NOMO-1 treated with DMSO at 0.1 percent for 48 hours (cell line): ENCODE data around the gene YTHDF2.
"Not testable (repeated sequence)": the region's sequence is repeated elsewhere in the genome, so short reads cannot be mapped to it uniquely, and the experiment has no call there.

Experiments
- DNase-seq: peaks from one replicate; lab custom pipeline; 2025; ENCODE audit not compliant: unreplicated experiment; lab: John Stamatoyannopoulos, UW

Gene YTHDF2

DNA sequence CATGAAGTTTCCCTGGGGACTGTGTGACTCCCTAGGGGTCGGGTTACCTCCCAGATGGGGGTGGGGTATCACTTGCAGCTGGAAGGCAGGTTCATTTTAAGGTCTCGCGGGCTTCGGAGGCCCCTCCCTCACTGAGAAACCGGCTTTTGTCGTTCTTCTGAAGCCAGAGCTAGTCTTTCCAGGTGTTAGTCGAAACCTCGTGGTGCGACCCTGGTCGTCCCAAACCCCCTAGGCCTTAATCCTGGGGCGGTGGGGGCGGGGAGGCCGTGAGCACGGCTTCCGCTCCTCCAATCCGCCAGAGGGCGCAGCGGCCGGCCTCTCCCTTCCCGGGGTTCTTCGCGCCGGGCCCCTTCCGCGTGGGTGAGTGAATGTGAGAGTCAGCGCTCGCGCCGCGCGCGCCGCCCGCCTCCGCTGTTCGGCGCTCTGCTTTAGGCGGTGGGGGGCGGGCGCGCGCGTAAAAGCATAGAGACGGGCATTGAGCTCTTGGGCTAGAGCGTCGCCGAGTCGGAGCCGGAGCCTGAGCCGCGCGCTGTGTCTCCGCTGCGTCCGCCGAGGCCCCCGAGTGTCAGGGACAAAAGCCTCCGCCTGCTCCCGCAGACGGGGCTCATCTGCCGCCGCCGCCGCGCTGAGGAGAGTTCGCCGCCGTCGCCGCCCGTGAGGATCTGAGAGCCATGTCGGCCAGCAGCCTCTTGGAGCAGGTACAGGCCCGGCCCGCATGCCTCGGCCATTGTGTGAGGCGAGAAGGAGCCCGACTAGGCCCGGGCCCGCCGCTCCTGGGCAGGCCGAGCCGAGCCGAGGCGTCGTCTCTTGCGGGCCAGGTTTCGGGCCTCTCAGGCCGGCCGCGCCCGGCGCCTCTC lies at the start of gene YTHDF2:
Gene YTHDF2, plus strand, starts transcription at position 491 of the 857 bp plus-strand sequence. Its CDS starts 181 bp downstream, at position 672.
- peak; percentile 96 for DNase-seq

DNA sequence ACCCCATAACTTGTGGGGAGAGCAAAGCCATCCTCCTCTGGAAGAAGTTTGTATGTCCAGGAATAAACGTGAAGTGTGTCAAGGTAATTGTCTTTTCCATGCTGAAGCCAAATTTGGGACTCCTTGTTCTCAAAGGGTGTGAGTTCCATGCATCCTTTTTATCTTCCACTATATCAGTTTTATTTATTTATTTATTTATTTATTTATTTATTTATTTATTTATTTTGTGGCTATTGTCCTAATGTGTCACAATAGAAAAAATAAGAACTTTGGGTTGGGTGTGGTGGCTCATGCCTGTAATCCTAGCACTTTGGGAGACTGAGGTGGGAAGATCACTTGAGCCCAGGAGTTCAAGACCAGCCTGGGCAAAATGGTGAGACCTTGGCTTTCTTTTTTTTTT lies 45.1 kb upstream of the YTHDF2 start:
- DNase-seq, result not testable (repeated sequence)

DNA sequence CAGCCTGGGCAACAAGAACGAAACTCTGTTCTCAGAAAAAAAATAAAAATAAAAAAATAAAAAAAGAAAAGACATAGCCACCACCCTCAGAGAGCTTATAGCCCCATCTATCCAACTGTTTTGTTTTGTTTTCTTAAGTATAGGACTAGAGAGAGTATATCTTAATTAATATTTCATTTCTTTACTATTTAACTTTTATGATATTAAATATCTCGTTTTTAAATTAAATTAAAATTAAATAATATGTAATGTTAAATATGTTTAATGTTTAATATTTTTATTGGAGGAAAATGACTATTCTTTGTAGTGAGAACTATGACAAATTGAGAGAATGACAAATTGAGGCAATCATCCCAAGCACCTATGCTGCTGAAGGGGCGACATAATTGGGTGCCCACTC lies 33.1 kb upstream of the YTHDF2 start:
- DNase-seq, result no peak

DNA sequence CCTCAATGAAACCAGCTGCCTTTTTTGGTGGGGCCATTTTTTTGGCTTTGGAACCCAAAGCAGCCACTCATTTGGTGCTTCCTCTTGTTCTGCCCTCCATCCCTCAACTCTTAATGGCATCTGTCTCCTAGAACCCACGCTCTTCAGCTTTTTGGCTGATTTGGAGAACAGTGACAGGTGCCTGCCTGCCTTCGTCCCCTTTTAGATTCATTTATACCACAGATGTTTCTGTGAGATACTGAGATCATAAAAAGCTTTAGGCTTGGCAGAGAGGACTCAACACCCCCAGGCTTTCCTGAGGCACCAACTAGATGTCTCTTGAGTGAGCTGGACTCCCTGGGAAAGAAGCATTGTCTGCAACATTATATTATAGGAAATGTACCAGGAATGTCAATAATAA lies 20.4 kb upstream of the YTHDF2 start:
- DNase-seq, result no peak

DNA sequence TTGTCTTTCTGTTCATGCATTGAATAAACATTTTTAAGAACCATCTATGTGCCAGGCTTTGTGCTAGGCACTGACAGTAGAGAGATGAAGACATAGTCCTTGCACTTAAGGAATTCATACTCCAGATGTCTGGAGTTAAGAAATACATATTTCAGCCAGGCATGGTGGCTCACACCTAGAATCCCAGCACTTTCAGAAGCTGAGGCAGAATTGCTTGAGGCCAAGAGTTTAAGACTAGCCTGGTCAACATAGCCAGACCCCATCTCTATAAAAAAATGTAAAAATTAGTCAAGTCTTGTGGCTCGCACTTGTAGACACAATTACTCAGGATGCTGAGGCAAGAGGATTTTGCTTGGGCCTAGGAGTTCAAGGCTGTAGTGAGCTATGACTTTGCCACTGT lies 18.6 kb upstream of the YTHDF2 start:
- no peak for DNase-seq

DNA sequence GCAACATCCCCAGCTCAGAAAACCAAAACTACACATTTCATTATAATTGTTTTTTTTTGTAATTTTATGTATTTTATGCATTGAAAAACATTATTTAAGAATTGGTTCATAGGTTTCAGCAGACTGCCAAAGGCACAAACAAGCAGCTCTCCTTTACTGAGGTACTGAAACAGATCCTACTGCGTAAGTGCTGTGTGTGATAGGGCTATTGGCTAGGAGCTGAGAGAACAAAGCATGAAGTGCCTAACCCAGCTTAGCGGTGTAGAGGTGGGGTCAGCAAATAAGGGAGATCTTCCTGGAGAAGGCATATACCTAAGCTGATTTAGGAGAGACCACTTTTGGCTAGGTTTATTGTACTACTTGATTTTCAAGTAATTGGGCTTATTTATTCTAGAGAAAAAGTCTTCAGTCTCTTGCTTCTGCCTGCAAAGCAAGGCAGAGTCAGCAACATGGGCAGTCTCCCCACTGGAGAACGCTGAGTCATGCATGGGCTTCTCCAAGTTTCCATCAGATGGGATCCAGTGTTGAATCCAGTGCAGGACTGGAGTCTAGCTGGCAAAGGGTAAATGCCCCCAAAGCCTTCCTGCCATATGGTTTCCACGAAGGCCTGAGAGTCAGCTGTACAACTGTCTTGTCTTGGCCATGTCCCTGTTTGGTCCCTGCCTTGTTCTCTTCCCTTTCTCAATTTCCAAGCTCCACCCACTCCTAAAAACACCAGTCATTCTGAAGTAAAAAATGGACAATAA lies 18.0 kb upstream of the YTHDF2 start:
- DNase-seq, result no peak

DNA sequence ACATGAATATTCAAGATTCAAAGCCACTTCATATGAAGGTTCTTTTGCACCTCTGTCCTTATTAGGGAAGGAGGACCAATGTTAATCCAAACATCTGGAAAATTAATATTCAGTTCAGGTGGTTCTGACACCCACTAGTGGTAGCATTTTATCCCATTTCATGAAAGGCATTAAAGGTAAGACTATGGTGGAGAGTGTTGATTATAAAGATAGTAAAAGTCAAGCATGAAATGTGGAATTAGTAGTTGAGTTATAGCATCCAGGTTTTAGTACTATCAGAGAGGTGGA lies 17.5 kb upstream of the YTHDF2 start:
- no peak for DNase-seq

DNA sequence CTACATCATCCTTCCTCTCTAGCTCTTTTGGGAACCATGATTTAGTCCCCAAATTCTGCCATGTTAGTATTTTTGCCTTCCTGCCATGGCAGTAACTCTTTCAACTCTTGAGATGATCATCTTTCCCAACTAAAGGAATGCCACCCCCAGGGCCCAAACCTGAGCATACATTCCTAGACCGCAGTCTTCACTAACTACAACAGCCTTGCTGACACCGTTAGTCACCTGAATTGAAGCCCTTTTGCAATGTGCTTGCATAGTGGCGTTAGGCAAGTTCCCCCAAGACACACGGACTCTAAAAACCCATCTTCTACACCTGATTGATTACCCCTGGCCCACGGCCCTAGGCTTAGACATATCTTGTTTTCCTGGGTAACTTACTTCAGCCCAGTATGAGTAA lies 16.4 kb upstream of the YTHDF2 start:
- DNase-seq, result no peak

DNA sequence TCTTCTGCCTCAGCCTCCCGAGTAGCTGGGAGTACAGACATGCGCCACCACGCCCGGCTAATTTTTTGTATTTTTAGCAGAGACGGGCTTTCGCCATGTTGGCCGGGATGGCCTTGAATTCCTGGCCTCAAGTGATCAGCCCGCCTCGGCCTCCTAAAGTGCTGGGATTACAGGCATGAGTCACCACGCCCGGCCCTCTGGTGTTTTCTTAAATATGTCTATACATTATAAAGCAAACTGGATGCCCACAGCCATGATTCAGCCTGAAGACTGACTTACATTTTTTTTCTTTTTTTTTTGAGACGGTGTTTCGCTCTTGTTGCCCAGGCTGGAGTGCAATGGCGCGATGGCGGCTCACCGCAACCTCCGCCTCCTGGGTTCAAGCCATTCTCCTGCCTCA lies 14.8 kb upstream of the YTHDF2 start:
- not testable (repeated sequence) for DNase-seq

DNA sequence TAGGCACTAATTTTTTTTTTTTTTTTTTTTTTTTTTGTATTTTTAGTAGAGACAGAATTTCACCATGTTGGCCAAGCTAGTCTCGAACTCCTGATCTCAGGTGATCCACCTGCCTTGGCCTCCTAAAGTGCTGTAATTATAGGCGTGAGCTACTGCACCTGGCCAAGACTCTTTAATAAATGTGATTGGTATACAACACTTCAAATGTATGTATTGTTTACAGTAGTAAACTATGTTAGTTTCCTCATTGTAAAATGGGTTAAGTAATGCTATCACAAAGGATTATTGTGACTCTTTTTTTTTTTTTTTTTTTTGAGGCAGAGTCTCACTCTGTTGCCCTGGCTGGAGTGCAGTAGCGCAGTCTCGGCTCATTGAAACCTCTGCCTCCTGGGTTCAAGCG lies 11.4 kb upstream of the YTHDF2 start:
- not testable (repeated sequence) for DNase-seq

DNA sequence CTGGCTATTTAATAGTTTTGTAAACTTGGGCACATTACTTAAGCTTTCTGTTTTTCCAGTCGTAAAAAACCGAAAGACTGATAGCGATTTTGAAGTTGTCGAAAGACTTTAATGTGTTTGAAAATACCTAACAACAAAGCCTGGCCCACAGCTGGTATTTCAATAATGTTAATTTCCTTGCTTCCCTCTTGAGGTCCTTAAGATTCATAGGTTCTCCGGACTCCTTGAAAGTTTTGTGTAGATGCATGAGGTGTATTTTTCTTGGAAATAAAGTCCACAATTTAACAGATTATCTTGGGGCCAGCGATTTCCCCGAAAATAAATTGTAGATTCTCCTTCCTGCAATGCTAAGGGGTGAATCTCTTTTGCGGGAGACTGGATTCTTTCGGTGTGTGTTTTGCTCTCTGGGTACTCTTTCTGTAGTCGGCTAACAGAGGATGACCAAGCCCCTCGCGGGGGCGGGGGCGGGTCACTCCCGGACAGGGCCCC lies 735 bp upstream of the YTHDF2 start:
- no peak for DNase-seq

DNA sequence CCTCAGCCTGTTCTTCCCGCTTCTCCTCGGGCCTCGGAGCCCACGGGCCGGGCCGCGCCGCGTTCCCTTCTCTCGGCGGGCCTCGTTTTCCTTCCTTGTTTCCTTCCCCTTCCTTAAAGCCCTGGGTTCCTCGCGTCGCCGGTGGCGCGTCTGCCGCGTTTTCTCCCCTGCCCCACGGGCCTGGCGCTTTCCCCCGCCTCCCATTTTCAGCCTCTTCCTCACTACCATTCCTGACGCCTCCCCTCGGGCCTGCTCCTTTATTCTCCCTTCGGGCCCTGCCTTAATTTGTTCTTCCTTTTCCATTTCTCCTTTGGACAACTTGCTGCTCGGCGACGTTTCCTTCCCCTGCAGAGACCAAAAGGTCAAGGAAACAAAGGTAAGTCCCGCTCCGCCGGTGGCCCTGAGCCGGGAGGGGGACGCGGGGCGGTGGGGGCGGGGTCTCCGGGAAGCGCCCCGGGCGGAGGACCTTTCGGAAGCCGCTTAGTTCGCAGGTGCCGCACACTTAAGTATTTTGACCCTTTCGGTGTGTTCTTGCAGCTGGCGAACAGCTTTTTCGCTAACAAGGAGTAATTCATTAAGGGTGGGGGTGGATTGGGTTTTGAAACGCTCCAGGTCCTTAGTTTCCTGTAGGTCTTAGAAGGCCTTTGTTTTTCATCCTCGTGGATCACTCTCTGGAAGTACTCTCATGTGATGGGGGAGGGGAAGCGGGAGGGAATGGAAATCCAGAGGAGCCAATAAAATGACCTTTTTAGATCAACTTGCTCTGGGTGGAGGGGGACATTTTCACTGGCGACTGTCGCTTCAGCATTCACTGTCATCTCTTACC lies 780 bp downstream of the YTHDF2 start:
- DNase-seq, result no peak

DNA sequence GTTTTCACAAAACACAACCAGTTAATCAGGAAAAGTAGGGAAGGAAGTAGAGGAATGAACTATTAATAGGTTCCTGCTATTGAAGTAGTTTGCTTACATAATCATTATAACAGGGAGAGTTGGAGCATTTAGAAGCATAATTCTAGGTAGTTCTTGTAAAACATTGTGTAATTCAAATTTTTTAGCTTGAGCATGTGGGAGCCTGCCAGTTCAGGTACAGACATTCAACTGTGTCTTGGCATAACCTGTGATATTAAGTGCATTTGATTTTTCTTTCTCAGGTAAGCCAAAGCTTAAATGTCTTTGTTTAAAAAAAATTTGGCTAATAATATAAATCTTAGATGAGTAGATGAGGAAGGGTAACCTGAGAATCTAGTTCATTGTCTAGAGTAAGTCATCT lies 3.4 kb downstream of the YTHDF2 start:
- DNase-seq, result no peak

DNA sequence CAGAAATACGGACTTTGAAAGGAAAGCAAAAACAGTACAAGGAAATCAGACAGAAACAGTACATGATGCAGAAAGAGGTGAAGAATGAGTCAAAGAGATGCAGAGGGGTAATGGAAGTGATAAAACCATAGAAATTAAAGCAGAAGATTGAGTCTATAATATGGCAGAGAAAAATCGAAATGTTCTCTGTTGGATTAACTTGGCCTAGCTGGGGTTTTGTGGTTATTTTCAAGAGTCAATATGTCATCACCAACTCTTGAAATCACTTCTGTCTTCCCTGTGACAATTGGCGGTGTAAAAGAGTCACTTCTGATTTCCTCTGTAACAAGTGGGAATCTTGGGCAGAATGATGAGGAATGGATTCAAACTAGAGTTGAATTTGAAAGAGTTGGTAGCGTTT lies 7.4 kb downstream of the YTHDF2 start:
- DNase-seq, result no peak

DNA sequence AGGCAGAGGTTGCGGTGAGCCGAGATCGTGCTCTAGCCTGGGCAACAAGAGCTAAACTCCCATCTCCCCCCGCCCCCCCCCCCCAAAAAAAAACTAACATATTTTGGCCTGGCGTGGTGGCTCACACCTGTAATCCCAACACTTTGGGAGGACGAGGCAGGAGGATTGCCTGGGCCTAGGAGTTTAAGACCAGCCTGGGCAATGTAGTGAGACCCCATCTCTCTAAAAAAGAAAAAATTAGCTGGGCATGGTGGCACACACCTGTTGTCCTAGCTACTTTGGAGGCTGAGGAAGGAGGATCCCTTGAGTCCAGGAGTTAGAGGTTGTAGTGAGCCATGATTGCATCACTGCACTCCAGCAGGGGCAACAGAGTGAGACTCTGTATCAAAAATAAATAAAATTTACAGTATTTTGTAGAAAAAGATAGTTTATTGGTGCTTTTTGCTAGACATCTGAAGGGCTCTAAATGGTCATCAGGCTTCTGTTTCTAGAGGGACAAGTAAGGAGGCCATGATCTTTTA lies 9.0 kb downstream of the YTHDF2 start:
- no peak for DNase-seq

DNA sequence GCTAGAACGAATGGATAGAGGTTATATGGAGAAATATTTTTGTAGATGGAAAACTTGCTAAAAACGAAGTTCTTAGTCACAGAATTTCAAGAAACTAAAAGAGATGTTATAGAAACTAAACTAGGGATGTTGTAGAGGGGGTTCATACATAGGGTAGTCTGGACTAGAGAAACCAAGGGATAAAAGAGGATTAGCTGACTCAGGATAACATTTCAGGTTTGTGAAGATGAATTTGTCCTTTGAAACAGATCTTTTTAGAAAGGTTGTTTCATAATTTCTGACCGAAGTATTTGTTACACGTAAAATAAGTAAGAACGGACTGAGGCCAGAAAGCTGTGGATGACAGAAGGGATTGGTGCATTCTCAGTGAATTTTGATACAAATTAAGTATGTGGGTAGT lies 13.6 kb downstream of the YTHDF2 start:
- DNase-seq, result no peak

DNA sequence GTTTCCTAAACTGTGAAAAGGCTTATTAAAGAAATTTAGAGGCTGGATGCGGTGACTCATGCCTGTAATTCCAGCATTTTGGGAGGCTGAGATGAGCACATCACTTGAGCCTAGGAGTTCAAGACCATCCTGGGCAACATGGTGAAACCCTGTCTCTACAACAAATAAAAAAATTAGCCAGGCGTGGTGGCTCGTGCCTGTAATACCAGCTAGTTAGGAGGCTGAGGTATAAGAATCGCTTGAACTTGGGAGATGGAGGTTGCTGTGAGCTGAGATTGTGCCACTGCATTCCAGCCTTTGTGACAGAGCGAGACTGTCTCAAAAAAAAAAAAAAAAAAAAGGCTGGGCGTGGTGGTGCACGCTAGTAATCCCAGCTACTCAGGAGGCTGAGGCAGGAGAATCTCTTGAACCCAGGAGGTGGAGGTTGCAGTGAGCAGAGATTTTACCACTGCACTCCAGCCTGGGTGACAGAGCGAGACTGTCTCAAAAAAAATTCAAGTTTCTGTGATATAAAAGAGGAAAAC lies 14.1 kb downstream of the YTHDF2 start:
- DNase-seq, result not testable (repeated sequence)

DNA sequence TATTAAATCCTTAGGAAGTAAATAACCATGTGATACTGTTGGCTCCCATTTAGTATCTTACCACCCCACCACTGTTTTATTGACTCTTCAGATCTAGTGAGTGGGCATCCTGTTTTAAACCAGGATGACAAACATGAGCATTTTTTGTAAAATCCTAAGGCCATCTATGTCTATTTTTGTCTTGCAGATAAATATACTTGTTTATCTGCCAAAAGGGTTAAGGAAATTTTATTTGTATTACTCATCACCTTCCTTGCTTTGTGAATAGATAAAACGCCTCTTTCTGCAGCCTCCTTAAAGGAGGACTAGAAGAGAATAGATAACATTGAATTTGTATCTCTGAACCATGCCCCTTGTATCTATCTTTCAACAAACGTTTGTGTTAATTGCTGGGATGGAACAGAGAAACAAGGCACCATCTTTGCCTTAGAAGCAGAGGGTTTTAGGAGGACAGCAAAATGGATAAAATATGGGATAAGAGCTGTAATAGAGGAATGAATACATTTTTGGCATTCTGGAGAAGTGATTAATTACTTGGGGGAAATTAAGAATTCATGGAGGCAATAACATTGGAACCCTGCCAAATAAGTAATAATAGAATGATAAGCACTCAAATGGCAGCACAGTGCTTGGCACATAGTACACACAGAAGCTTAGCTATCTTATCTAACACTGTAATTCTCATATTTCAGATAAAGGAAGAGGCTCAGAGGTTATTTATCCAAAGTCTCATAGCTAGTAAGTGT lies 14.7 kb downstream of the YTHDF2 start:
- no peak for DNase-seq

DNA sequence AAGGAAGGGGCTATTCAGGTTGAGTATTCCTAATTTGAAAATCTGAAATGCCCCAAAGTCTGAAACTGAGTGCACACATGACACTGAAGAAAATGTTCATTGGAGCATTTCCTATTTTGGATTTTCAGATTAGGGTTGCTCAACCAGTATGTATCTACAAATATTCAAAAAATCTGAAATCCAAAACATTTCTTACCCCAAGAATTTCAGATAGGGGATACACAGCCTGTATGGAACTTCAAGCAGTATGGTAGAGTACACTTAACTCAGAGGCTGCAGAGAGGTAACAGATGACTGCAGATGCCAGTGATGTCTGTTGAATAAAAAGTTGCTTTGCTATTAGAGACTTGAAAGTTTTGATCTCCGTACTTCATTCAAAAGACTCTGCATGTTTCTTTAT lies 19.0 kb downstream of the YTHDF2 start:
- DNase-seq, result no peak

DNA sequence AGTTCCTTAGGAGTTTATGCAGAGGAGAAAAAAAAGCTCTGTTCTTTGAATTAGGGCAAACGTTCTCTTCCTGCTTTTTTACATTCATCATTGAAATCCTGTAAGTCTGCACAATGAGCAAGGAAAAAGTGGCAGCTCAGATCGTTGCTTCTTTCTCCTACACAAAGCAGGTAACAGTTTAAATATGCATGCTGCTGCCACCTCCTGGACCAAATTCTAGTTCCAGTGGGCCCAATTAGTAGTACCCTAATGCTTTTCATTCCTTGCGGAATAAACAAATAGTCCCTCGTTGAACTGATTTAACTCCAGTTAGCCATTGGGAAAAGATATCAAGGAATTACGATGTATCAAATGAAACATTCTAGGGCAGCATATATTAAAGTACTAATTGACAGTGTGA lies 20.1 kb downstream of the YTHDF2 start:
- no peak for DNase-seq
